Effector memory CD8-positive, alpha-beta T cell (primary cell): ENCODE data around the gene MAP3K6.

Source experiments
- ATAC-seq: fragments of 150-1000 bp; cut with Tn5 transposase; replicated peaks from 2 replicates; pipeline ENCODE4 v1.10.0; 2021; ENCODE audit warnings: mild to moderate bottlenecking, moderate library complexity
- DNase-seq, 3 experiments: peaks; one replicate each; pipeline ENCODE4 v3.0.0; 2021
- H3K27ac Mint-ChIP-seq, 2 donors: one replicate each; pipeline ENCODE4 v1.8.0; 2022; ENCODE audit warnings: mild to moderate bottlenecking in 2 of 2, mixed read lengths in 2 of 2, moderate library complexity in 2 of 2
- H3K27me3 Mint-ChIP-seq, 2 donors: one replicate each; pipeline ENCODE4 v1.8.0; 2022; ENCODE audit warnings: mixed read lengths in 2 of 2
- H3K36me3 Mint-ChIP-seq: one replicate; pipeline ENCODE4 v1.8.0; 2022; ENCODE audit warnings: mild to moderate bottlenecking, moderate library complexity, mixed read lengths; ENCODE audit not compliant: insufficient read depth
- H3K4me1 Mint-ChIP-seq, 2 donors: one replicate each; pipeline ENCODE4 v1.8.0; 2022; ENCODE audit warnings: low read depth in 2 of 2, mixed read lengths in 2 of 2
- H3K4me3 Mint-ChIP-seq, 2 donors: one replicate each; pipeline ENCODE4 v1.8.0; 2022; ENCODE audit warnings: mild to moderate bottlenecking in 2 of 2, mixed read lengths in 2 of 2, moderate library complexity in 2 of 2
- H3K9me3 Mint-ChIP-seq, 2 donors: one replicate each; pipeline ENCODE4 v1.8.0; 2022; ENCODE audit warnings: mixed read lengths in 2 of 2

MAP3K6 gene

DNA sequence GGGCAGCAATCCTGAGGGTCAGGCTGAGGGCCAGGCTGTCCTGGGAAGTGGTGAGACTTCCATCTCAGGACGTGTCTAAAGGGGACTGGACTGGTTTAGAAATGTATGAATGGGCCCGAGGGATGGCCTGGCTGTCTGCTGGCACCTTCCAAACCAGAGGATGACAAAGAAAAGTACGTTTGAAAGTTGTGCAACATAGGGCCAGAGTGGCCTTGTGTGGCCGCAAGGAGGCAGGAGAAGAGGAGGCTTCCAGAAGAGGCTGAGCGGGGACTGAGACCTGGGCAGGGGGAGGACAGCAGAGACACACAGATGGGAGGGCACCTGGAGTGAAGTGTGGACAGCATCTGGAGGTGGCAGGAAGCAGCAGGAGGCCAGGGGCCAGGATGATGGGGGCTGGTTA is 27.5 kb downstream of the MAP3K6 start:
- H3K4me3 Mint-ChIP-seq, result peak overlapping the region in 1 of 2 donors; percentile 92
- no peak for DNase-seq
- peaks cover 23% of the 10 kb centered on the region for H3K36me3 Mint-ChIP-seq
- H3K27me3 Mint-ChIP-seq, result no peaks in the 10 kb centered on the region
- peaks cover 29 to 41% of the 10 kb centered on the region in 2 donors for H3K4me1 Mint-ChIP-seq
- no peak for ATAC-seq
- peak overlapping the region; percentile 96 to 97 for H3K27ac Mint-ChIP-seq
- H3K9me3 Mint-ChIP-seq, result no peaks in the 10 kb centered on the region

DNA sequence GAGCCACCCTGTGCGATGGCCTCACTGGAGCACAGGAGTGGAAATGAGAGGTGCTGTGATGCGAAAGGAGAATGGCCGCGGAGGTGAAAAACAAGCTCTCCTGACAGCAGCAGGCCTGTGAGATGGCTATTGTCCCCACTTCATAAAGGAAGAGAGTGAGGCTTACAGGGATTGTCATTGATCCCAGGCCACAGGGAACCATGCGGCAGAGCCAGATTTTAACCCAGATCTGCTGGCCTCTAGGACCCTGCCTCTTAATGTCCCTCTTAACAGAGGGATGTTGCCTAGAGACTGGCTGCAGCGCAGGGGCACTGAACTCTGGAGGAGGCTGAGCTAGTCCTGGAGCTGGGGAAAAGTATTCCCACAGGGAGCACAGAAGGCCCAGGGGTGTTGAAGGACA is 28.0 kb downstream of the MAP3K6 start:
- ATAC-seq (no peak), DNase-seq (no peak)
- Mint-ChIP-seq H3K9me3 (no peaks in the 10 kb centered on the region), H3K27me3 (no peaks in the 10 kb centered on the region), H3K36me3 (peaks cover 18% of the 10 kb centered on the region), H3K27ac (peak overlapping the region; percentile 96 to 97), H3K4me1 (peaks cover 29 to 37% of the 10 kb centered on the region in 2 donors), H3K4me3 (peak overlapping the region in 1 of 2 donors; percentile 92)

DNA sequence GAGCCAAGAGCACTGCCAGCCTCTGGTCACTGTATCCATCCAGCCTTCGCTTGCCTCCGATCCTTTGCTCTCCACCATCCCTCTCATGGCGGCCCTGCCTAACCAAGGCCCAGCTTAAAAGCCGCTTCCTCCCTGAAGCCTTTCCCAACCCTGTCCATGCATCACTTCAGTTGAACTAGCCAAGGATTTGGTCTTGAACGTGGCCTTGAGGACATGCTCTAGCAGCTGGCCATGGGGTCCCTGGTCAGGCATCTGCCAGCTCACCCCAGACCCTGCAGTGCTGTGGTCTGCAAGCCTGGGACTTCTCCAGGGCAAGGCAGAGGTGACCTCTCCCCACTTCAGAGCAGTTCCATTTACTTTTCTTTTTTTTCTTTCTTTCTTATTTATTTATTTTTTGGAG is 30.0 kb downstream of the MAP3K6 start:
- H3K9me3 Mint-ChIP-seq, result no peaks in the 10 kb centered on the region
- no peak overlapping the region for H3K4me3 Mint-ChIP-seq
- no peaks in the 10 kb centered on the region for H3K27me3 Mint-ChIP-seq
- H3K4me1 Mint-ChIP-seq, result peaks cover 38 to 40% of the 10 kb centered on the region in 2 donors
- no peak for ATAC-seq
- peak overlapping the region; percentile 15 to 54 for H3K27ac Mint-ChIP-seq
- no peak for DNase-seq
- H3K36me3 Mint-ChIP-seq, result peaks cover 17% of the 10 kb centered on the region

DNA sequence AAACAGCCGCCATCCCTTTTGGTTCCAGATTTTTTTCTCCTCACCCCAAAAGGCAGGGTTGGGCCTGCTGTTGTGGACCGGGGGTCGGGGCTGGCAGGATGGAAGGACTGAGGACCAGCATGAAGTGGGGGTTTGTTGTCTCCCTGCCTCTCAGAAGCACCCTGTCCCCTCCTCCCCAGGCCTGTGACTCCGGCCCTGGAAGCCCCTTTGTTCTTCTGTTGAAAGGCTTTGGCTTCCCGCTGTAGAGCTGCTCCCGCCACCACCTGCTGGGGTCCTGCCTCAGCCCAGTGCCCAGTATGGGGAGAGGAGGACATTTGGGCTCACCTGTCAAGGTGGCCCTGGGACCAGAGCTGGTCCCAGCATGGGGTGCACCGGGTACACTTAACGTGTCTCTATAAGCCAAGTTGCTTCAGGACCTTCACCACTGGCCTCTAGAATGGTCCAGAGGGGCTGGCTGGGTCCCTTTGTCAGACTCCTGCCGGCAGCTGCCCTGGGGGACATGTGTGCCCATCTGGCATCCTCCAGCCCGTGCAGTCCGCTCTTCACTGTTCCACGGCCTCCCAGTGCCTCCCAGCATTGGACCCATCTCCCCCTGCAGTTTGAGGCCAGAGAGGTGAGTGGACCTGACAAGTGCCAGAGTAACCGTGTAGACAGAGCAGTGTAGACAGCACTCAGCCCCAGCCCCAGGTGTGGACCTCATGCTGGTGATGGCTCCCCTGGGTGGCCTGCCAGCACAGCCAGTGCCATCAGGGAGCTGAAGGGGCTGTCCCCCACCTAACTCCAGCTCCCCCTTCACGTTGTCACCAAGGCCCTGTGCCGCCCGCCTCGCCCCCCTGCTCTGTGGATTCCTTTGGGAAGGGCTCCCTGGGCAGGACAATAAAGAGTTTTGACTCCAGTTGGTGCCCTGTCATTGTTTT is 31.0 kb downstream of the MAP3K6 start:
- no peak for ATAC-seq

DNA sequence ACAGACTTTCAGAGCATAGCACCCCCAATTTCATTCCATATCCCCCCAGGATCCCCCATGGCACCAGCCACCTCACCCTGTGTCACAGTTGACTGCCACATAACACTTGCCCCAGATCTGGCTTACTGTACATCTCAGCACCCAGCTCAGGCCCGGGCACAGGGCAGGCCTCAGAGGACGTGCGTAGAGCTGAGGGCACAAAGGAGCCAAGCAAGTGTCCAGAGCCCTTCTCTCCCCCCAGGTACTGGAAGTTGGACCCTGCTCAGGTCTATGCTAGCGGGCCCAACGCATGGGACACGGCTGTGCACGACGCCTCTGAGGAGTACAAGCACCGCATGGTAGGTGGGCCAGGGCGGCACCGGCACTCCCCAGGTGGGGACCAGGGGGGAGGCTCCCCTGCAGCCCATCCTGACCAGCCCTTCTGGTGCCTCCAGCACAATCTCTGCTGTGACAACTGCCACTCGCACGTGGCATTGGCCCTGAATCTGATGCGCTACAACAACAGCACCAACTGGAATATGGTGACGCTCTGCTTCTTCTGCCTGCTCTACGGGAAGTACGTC is 33.0 kb downstream of the MAP3K6 start:
- ATAC-seq (no peak), DNase-seq (no peak)
- Mint-ChIP-seq H3K4me1 (peaks cover 17 to 30% of the 10 kb centered on the region in 2 donors), H3K4me3 (no peak overlapping the region), H3K27ac (no peak overlapping the region), H3K9me3 (no peaks in the 10 kb centered on the region), H3K27me3 (no peaks in the 10 kb centered on the region), H3K36me3 (peaks cover 23% of the 10 kb centered on the region)

More for the DNA sequence above, 31.0 kb downstream of the MAP3K6 start:
- H3K27me3 Mint-ChIP-seq, result no peaks in the 10 kb centered on the region
- peaks cover 18% of the 10 kb centered on the region for H3K36me3 Mint-ChIP-seq
- no peak for DNase-seq
- H3K4me3 Mint-ChIP-seq, result no peak overlapping the region
- no peaks in the 10 kb centered on the region for H3K9me3 Mint-ChIP-seq
- peaks cover 29 to 34% of the 10 kb centered on the region in 2 donors for H3K4me1 Mint-ChIP-seq
- peak overlapping the region in 1 of 2 donors; percentile 57 for H3K27ac Mint-ChIP-seq

DNA sequence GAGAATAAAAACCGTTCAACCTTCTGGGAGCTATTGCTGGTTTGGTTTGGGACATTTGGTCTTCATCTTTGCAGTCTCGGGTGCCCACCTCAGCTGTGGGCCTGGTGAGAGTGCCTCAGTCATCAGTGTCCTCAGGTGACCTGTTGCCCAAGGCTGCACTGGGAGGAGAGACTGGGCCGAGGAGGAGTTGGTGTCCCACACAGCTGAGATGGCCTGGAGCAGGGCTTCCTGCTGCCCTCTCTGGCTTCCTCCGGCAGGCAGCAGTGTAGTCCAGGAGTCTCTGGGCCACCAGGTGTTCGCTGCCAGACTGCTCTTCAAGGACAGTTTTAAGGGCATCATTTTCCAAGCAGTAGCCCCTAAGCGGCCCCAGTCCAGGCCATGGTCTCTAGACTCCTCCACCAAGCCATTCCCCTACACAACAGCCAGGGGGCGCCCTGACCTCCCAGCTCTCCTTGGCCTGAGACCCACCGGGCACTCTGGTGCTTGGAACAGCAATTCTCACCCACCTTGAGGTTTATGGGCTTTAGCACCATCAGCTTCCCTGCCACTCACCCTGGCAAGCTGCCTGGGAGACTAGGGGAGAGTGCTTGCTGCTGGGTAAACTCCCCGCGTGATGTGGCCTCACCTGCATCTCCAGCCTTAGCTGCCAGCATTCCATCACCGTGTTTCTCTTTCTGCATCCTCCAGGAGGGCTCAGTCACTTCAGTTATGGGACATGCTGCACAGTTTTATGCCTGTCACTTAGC is 34.1 kb downstream of the MAP3K6 start:
- ATAC-seq, result peak; percentile 93
- Mint-ChIP-seq H3K4me1 (peaks cover 24 to 39% of the 10 kb centered on the region in 2 donors), H3K27ac (peak overlapping the region; percentile 54 to 74), H3K36me3 (peaks cover 25% of the 10 kb centered on the region), H3K4me3 (peak overlapping the region in 1 of 2 donors; percentile 17), H3K27me3 (no peaks in the 10 kb centered on the region), H3K9me3 (no peaks in the 10 kb centered on the region)
- DNase-seq, result peak; percentile 56 to 62 (median 59)

DNA sequence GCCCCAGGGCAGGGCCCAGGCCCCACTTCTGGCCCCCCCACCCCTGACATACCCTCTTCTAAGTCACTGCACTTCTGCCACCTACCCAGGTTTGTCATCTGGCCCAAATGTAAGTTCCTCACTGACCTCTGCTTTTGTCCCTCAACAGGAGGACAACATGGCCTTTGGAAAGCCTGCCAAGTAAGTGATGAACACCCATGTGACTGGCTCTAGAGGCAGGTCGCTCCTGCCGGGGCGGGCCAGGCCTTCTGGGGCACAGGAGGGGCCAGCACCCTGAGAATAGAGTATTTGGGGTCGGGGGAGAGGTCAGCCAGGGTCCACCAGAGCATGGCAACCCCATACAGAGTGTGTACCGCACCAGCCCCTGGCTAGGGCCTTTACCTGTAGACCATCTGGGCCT is 34.8 kb downstream of the MAP3K6 start:
- Mint-ChIP-seq H3K27me3 (no peaks in the 10 kb centered on the region), H3K4me1 (peaks cover 25 to 45% of the 10 kb centered on the region in 2 donors), H3K9me3 (no peaks in the 10 kb centered on the region), H3K36me3 (peaks cover 24% of the 10 kb centered on the region), H3K27ac (peak overlapping the region in 1 of 2 donors; percentile 54), H3K4me3 (no peak overlapping the region)
- DNase-seq, result no peak
- ATAC-seq, result no peak

DNA sequence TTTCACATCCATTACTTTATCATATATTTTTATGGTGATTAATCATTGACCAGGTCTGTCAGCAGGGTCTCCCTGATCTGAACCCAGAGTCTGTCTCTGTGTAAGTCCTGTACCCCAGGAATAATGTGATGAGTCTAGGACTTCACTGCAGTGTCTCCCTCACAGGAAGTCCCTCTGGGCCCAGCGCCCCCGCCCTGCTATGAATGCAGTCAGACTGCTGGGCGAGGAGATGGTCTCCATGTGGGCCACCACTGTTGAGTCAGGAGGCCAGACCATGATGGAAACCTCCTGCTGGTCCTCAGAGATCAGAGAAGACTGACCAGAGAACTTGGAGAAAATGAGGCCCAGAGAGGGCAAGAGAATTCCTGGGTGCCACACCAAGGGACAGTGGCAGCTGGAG is 35.3 kb downstream of the MAP3K6 start:
- Mint-ChIP-seq H3K9me3 (no peaks in the 10 kb centered on the region), H3K27me3 (no peaks in the 10 kb centered on the region), H3K36me3 (peaks cover 24% of the 10 kb centered on the region), H3K27ac (peak overlapping the region in 1 of 2 donors; percentile 54), H3K4me3 (no peak overlapping the region), H3K4me1 (peaks cover 28 to 50% of the 10 kb centered on the region in 2 donors)
- ATAC-seq, result no peak
- DNase-seq, result no peak

DNA sequence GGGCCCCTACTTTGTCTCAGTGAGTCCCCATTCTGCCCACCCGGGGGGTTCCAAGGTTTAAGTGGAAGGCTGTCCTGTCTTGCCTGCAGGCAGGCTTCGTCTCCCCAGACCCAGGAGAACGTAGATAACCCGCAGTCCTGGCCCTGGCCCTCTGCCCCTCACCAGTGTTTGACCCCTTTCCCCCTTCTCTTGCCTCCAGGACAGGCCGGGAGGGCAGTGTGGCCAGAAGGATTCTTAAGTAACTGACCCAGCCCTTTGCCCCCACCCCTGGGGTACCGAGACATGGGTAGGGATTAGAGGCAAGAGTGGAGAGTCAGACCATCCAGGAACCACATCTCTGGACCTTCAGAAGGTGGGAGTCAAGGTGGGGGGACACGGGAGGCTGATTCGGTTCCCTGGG is 36.0 kb downstream of the MAP3K6 start:
- H3K4me1 Mint-ChIP-seq, result peaks cover 32 to 56% of the 10 kb centered on the region in 2 donors
- DNase-seq, result no peak
- no peak overlapping the region for H3K4me3 Mint-ChIP-seq

DNA sequence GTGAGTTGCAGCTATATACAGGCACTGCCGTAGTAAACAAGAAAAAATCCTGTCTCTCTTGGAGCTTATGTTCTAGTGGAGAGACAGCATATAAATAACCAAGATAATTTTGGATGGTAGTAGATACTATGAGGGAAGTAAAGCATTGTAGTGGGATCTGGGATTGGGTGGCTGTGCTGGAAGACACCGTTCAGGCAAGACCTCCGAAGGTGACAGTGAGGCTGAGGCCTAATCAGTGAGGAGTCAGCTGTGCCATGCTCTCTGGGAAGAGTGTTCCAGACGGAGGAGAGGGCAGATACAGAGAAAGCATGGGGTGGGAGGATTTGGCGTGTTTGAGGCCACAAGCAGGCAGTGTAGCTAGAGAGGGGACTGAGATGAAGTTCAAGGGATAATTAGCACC is 38.8 kb downstream of the MAP3K6 start:
- Mint-ChIP-seq H3K36me3 (peaks cover 25% of the 10 kb centered on the region), H3K9me3 (no peaks in the 10 kb centered on the region), H3K27me3 (no peaks in the 10 kb centered on the region), H3K4me3 (no peak overlapping the region), H3K27ac (peak overlapping the region; percentile 51 to 83), H3K4me1 (peaks cover 42 to 70% of the 10 kb centered on the region in 2 donors)
- DNase-seq (no peak), ATAC-seq (no peak)

More for the DNA sequence above, 36.0 kb downstream of the MAP3K6 start:
- H3K27me3 Mint-ChIP-seq, result no peaks in the 10 kb centered on the region
- no peaks in the 10 kb centered on the region for H3K9me3 Mint-ChIP-seq
- peaks cover 22% of the 10 kb centered on the region for H3K36me3 Mint-ChIP-seq
- peak overlapping the region in 1 of 2 donors; percentile 54 for H3K27ac Mint-ChIP-seq
- ATAC-seq, result no peak

DNA sequence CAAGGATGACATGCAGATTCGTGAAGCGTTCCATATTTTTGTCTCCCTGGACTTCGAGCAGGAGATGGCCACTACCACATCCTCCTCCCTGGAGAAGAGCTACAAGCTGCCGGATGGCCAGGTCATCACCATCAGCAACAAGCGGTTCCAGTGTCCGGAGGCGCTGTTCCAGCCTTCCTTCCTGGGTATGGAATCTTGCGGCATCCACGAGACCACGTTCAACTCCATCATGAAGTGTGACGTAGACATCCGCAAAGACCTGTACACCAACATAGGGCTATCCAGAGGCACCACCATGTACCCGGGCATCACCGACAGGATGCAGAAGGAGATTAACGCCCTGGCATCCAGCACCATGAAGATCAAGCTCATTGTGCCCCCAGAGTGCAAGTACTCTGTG is 41.5 kb downstream of the MAP3K6 start:
- no peaks in the 10 kb centered on the region for H3K27me3 Mint-ChIP-seq
- no peak overlapping the region for H3K27ac Mint-ChIP-seq
- DNase-seq (no peak), ATAC-seq (no peak)
- no peaks in the 10 kb centered on the region for H3K9me3 Mint-ChIP-seq
- no peak overlapping the region for H3K4me3 Mint-ChIP-seq
- H3K36me3 Mint-ChIP-seq, result peaks cover 24% of the 10 kb centered on the region
- peaks cover 39 to 59% of the 10 kb centered on the region in 2 donors for H3K4me1 Mint-ChIP-seq

DNA sequence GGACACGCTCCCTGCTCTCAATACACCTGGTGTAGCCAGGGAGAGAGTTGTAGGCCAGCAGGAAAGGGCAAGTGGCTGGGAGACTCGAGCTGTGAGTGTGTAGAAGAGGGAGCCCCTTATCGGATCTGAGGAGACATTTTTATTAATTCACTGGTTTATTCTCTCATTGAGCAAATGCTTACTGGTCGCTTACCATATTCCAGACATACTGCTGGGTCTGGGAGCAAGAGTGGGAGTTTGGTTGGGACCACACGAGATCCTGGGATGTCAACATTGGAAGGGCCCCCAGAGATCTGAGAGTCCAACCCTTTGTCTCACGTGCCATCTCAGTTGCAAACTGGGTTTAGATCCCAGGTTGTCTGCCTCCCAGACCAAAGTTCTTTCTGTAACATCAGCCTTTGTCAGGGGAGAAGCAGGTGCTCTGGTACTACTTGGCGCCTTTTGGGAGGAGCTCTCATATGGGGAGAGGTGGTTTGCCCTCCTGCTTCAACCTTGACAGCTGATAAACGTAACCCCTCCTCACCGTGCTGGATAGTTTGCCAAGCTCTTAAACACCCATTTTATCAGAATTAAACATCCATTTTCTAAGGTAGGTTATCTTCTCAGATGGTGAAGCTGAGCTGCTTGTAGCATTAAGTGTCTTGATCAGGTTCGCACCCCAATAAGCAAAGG is 44.1 kb downstream of the MAP3K6 start:
- no peaks in the 10 kb centered on the region for H3K9me3 Mint-ChIP-seq
- peak overlapping the region; percentile 91 to 92 for H3K4me3 Mint-ChIP-seq
- H3K27ac Mint-ChIP-seq, result peak overlapping the region; percentile 93 to 94

More for the DNA sequence above, 44.1 kb downstream of the MAP3K6 start:
- DNase-seq (no peak), ATAC-seq (no peak)
- Mint-ChIP-seq H3K4me1 (peaks cover 32 to 43% of the 10 kb centered on the region in 2 donors), H3K36me3 (peaks cover 17% of the 10 kb centered on the region), H3K27me3 (peaks cover 6 to 9% of the 10 kb centered on the region in 2 donors)
